AG04449 (cell line): ENCODE results near the gene TMEM108.

Experiments
- CTCF ChIA-PET: fragments of 350-600 bp; formaldehyde crosslinking; extraction: SDS; loops from one replicate; lab custom pipeline; 2021; ENCODE audit warnings: antibody characterized with exemption; lab: Yijun Ruan, JAX
- POLR2A ChIA-PET: fragments of 400-600, 350-600 bp; formaldehyde crosslinking; extraction: SDS; loops from one replicate; lab custom pipeline; 2020; ENCODE audit warnings: antibody characterized with exemption, inconsistent platforms; lab: Yijun Ruan, JAX
- DNase-seq: peaks from one replicate; pipeline ENCODE4 v3.0.0-alpha.2; 2010; ENCODE audit warnings: low read depth, low spot score
- H3K4me3 ChIP-seq: 2 replicates; pipeline ENCODE4 v1.5.1; 2011; ENCODE audit warnings: low read depth, mild to moderate bottlenecking, control low read depth, low read length
- TF ChIP-seq, protein P1 (sequence below): IDR thresholded peaks from one replicate; pipeline ENCODE4 v1.5.1; 2011; ENCODE audit warnings: mild to moderate bottlenecking, moderate library complexity, low read length, control low read depth, inconsistent platforms; ENCODE audit not compliant: insufficient read depth; ENCODE audit errors: missing control alignments

TMEM108 gene

DNA sequence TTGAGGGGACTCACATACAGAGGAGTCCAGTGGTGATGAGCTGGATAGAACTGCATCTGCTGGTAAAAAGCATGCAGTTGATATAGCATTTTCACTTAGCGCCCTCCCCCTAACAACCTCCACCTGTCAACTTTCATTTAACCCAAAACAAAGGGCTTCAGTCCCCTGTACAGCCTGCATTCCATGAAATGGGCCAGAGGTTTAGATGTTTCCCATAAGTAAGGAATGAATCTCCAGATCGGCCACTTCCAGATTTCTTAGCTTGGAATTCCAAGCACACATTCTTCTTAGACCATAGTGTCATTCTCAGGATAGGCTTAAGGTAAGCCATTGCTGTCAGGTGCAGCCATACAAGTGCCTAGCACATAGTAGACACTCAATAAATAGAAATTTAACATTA, 328.7 kb downstream of the TMEM108 start:
- DNase-seq: no peak
- H3K4me3 ChIP-seq: no peak overlapping the region
- CTCF ChIA-PET: interaction anchor here (1.2 kb wide), 1 partner anchor 10 kb away, joined by 5 read pairs; no protein-coding TSS in a partner anchor
- POLR2A ChIA-PET: no interaction called here
- TF ChIP-seq, protein P1, sequence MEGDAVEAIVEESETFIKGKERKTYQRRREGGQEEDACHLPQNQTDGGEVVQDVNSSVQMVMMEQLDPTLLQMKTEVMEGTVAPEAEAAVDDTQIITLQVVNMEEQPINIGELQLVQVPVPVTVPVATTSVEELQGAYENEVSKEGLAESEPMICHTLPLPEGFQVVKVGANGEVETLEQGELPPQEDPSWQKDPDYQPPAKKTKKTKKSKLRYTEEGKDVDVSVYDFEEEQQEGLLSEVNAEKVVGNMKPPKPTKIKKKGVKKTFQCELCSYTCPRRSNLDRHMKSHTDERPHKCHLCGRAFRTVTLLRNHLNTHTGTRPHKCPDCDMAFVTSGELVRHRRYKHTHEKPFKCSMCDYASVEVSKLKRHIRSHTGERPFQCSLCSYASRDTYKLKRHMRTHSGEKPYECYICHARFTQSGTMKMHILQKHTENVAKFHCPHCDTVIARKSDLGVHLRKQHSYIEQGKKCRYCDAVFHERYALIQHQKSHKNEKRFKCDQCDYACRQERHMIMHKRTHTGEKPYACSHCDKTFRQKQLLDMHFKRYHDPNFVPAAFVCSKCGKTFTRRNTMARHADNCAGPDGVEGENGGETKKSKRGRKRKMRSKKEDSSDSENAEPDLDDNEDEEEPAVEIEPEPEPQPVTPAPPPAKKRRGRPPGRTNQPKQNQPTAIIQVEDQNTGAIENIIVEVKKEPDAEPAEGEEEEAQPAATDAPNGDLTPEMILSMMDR: no peak

DNA sequence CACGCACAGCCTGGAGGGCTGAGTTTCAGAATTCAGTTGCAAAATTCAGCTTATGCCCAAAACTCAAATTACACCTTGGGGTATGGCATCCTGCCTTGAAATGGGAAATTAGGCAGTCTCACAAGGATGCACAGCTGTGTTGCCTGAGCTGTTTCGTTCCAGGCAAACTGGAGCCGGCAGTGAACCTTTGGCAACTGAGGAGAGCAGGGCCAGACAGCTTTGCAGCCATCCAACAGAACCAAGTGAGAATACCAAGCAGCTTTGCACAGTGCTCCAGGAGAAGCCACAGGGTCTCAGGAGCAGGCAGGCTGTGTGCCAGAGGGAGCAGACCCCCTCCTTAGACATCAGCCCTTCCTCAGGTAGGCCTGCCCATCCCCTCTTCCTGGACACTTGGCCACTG, 329.2 kb downstream of the TMEM108 start:
- POLR2A ChIA-PET: no interaction called here
- CTCF ChIA-PET: interaction anchor here (1.4 kb wide), 1 partner anchor 636 kb away, joined by 6 read pairs; no protein-coding TSS in a partner anchor
- no peak overlapping the region for H3K4me3 ChIP-seq
- no peak for DNase-seq
- TF ChIP-seq, protein P1: no peak

DNA sequence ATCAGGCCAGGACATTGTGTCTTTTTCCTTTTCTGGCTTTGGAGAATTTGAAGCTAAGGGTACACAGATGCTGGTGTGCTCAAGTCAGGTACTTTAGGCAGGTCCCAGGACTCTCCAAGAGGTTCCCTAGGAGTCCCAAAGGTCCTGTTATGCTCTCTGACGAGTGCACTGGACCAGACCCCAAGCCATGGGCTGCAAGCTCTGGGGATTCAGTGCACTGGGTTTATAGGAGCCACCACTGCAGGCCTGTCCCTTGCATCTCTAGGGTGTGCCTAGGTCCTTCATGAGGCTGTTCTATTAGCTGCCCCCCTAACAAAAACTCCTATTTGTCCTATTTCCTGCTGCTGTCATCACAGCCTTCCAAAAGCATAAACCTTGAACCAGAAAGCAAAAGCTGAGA, 329.8 kb downstream of the TMEM108 start:
- DNase-seq: no peak
- no peak overlapping the region for H3K4me3 ChIP-seq
- TF ChIP-seq, protein P1: no peak
- ChIA-PET POLR2A (no interaction called here), CTCF (interaction anchor here (0.7 to 1.4 kb wide), 2 partner anchors 326 to 637 kb away, joined by 3 to 6 read pairs; no protein-coding TSS in a partner anchor)

DNA sequence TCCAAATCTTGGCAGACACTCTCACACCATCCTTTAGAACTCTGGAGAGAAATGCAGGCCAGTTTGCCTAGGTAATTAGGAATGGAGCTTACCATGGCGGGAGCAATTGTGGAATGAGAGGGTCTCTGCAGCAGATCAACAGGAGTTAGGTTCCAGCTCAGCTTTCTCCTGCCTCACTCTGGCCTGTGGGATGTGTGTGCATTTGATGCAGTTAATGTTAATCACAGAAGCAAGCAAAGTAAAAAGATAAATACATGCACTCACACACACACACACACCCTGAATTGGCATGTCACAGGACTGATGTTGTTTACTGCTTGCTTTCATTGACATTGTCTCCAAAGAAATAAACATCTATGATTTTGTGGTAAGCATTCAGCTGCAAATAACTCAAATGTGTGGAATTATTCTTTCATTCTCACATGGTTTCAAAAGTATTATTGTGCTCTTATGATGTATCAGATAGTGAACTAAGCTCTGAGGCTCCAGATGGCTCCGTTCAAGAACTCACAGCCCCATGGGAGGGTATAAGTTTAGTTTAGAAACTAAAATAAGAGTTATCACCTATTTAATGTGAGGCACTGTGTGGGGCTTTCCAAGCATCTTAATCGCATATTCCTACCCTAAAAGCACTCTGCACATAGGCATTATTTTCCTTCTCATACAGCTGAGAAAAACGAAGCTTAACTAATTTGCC, 330.3 kb downstream of the TMEM108 start:
- POLR2A ChIA-PET: no interaction called here
- TF ChIP-seq, protein P1: no peak
- no peak overlapping the region for H3K4me3 ChIP-seq
- DNase-seq: no peak
- CTCF ChIA-PET: interaction anchor here (0.7 to 1.4 kb wide), 2 partner anchors 326 to 637 kb away, joined by 3 to 6 read pairs; no protein-coding TSS in a partner anchor

DNA sequence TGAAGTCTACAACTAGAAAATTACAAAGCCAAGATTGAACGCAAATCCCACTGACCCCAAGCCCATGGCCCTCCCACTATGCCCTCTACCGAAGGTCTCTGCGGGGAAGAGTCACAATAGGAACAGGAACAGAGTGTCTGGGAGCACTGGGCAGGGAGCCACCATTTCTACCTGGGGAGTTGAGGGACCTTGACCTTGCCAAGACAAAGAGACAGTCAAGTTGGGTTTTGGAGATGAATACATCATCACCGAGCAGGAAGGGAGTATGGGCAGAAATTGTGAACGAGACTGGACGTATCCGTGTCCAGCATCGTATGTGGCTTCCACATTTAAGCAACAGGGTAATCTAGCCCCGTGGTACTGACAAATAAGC, 330.9 kb downstream of the TMEM108 start:
- CTCF ChIA-PET: interaction anchor here (1.4 kb wide), 1 partner anchor 638 kb away, joined by 6 read pairs; no protein-coding TSS in a partner anchor
- TF ChIP-seq, protein P1: no peak
- H3K4me3 ChIP-seq: no peak overlapping the region
- POLR2A ChIA-PET: no interaction called here
- no peak for DNase-seq

DNA sequence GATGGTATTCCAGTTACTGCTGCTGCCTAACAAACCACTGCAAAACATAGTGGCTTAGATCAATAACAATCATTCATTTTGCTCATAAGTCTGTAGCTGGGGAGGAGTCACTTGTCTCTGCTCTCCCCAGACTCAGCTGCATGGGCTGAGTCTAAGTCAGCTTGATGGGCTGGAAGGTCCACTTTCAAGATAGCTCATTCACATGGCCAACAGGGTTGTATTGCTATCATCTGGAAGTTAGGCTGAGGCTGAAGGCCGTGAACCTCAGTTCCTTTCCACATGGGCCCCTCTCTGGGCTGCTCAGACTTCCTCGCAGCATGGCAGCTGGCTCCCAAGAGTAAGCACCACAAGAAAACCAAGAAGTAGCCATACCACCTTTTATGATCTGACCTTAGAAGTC, 333.0 kb downstream of the TMEM108 start:
- TF ChIP-seq, protein P1: no peak
- CTCF ChIA-PET: interaction anchor here (0.8 to 2.6 kb wide), 5 partner anchors 14 to 640 kb away, joined by 3 to 19 read pairs (median 3); no protein-coding TSS in a partner anchor
- no peak overlapping the region for H3K4me3 ChIP-seq
- DNase-seq: no peak
- POLR2A ChIA-PET: no interaction called here
